AG08395 (cell line): ENCODE measurements around the gene SLC4A5.

ENCODE experiments used
- DNase-seq: peaks from one replicate; pipeline ENCODE4 v3.0.0; 2012; ENCODE audit warnings: mixed read lengths, low spot score

SLC4A5 gene

DNA sequence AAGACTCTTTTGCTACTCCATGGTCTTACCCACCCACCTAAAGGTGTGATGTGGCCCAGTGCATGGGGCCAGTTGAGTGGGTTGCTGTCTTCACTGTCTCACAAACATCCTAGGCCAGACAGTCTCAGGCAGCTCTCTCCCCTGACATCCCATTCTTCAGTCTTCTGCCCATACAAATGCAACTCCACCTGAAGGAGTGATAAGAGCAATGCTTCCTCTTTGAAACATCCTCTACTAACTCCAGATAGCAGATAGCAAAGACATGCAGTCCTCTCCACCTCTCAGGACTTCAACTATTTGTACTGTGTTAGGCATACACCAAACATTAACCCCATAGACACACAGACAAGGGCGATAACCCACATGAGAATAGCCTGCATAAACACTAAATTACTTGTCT lies 73.5 kb downstream of the SLC4A5 start:
- DNase-seq: no peak

DNA sequence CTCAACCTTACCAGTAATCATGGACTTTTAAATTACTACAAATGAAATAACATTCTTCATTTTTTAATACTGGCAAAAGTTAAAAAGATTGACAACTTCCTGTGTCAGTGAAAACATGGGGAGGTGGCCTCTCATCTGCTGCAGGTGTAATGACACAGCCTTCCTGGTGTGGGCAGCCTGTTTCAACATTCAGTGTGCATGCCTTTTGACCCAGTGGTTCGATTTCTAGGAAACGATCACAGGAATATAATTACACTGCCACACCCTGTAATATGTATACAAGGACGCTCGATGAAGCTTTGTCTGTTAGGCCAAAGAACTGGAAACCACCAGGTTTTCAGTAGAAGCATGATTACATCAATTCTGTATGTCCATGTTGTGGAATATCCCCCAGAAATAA lies 76.1 kb downstream of the SLC4A5 start:
- DNase-seq: no peak

DNA sequence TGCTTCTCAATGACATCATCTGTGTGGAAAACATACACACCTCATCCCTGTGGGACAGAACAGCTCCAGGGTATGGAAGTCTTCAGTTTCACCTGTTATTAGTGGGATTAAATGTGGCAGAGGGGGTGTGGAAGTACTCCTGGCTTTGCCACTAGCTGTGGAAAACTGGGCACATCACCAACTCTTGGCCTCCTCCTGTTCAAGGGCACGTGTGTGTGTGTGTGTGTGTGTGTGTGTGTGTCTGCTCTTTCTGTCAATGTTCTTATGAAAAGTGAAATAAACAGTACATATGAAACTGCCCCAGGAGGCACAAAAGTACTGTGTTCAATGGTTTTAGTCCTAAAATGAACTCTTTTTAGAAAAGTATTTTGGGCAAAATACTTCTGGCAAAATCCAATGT lies 78.9 kb downstream of the SLC4A5 start:
- no peak for DNase-seq

DNA sequence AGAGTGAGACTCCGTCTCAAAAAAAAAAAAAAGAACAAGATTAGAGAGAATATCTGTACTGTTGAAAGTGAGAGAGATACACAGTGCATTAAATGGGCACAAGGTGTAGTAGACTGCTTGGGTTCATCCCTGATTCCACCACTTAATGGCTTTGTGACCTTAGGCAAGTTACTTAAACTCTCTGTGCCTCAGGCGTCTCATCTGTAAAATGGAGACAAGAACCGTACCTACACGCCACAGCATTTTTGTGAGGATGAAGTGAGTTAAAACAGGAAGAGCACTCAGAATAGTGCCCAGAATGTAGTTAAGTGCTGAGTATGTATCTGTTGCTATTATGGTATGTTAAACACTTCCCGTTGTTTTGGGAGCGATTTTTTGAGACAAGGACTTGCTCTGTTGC lies 80.5 kb downstream of the SLC4A5 start:
- DNase-seq: no peak

DNA sequence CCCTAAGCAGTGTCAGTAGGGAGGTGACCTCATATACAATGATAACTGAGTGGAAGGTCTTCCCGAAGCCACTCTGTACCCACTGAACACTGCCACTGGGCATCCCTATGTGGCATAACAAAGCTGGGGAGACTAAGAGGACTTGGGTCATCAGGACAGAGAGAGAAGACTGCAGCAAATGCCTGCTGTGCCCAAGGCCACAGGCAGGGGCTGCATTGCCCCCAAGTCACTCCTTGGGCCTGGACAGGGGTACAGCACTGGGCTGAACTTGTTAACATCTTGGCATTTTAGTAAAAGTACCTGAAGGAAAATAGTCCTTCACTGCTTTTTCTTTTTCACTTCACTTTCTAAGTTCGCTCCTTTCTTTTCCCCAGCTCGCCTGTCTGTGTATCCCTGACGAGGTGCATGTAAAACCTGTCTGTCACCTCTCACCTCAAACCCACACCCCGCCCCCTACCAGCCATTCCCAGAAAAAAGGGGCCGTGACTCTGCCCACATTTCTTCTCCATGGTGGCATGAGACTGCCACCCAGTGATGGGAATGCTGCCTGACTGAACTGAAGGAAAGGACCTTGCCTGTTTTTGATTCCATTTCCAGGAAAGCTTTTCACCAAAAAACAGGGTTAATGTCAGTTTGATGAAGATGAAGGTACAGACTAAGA lies 81.9 kb downstream of the SLC4A5 start:
- DNase-seq: peak; percentile 46

DNA sequence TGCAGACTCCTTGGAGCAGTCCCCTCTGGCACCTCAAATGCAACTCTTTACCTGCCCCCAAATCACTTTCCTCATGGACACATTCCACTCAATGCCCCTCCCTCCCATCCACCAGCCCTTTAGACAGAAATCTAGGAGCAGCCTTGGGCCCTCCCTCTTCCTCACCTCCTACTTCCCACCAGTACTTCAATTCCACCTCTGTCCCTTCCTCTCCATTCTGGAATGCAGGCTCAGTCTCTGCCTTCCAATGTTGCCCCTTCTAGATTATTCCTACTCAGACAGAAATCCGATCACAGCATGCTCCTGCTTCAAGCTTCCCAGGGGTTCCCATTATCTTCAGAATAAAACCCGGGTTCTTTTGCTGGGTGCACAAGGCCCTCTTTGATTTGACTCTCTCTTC lies 82.7 kb downstream of the SLC4A5 start:
- no peak for DNase-seq

DNA sequence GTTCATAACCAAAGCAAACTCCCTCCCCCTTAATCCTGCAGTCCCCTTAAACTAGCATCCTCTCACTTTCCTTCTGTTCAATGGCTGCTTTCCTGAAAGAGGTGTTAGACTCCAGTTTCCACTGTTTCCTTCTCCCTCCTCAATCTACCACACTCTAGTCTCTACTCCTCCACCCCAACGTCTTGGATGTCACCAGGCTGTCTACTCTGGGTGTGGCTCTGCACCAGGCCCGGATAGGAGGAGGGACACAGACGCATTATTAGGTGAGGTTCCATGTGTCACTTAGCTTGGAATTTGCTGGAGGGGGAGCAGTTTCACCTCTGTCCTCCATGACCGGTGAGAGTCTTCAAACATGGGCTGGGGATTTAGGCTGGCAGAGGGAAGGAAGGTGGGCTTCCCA lies 83.5 kb downstream of the SLC4A5 start:
- DNase-seq: no peak

DNA sequence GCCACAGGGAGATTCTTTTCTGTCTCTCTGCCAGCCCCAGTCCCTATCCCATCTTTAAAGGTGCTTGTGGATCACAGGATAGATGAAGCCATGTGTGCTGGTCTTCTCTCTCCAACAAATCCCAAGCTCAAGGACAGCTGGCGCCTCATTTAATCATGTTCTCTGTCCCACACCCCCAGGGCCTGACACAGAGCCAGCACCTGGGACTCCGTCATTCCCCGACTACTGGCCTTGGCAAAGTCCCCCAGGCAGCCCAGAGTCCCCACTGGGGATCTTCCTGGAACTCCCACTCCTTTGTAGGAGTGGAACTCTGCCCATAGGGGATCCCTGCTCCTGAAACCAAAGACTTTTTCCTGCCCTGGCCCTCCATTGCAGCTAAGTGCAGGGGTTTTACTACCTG lies 84.0 kb downstream of the SLC4A5 start:
- no peak for DNase-seq

DNA sequence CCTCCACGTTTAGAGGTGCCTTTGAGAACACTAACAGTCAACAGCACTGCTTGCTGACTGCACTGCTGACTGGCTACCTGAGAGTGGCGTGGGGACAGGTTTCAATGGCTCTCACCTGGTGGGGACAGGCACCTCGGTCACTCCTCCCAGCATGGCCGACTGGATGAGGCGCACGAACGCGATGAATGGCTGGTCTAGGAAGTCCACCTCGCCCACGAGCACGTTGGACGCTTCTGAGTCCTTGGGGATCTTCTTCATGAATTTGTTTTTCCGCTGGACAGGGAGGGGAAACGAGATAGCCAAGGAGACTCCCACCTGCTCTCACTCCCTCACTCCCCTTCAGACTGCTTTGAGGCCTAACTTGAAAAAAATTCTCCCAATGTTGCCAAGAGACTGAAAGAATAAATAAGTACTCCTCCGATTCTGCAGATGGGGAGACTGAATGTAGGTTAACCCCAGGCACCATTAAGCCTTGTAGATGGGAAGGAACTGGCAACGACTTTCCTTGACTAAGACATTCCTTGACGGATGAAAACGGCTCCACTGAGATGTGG lies 87.5 kb downstream of the SLC4A5 start:
- DNase-seq: no peak

DNA sequence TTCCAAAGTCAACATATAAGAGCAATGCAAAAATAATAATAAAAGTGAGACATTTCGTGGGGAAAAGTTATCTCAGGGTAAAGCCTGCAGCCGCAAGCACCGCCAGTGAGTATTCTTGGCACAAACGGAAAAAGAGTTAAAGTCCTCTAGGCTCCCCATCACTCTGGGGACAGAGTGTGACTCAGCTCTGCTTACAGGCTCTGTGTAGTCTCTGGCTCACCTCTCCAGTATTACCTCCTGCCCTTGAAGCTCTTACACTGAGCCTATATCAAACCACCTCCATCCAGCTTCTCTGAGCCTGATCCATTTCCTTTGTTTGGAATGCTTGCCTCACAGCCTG lies 89.3 kb downstream of the SLC4A5 start:
- DNase-seq: no peak

DNA sequence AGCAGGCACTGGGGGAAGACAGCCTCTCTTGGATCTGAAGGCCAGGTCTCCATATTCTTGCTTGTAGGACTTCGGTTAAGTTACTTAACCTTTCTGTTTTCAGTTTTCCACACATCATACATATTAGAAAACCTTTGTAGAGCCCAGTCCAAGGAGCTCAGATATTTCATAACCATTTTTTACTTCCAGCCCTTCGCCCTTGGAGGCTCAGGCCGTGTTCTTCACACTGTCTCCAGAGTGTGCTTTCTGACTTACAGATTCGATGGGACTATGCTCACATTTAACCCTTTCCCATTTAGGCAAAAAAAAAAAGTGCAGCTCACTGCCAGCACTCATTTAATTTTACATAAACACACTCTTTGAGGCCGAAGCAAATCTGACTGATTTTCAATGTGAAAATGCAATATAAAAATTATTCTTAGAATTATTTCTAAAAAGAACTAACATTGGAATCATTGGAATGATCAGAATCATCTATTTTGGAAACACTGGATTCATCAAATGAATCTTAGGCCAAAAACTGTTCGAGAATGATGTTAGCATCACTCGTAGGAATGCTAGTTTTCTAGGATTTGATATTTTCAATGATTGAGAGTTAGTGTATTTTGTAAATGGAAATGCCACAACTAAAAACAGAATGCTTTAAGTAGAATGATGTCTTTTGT lies 89.8 kb downstream of the SLC4A5 start:
- DNase-seq: no peak

DNA sequence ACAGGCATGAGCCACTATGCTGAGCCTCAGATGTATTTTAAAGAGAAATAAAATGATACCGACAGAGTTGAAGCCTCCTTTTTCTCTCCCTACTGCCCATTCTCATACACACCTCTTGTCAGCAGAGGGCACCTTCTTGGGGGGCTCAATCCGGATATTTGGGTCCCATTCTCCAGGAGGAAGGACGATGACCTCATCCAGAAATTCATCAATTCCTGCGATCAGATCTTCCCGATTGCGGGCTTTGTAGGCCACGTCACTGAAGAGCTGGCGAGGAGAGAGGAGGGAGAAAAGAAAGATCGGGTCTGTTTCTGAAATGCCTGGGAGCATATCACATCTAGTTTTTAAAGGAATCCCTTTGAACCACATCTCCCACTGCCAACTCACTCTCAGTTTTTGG lies 90.4 kb downstream of the SLC4A5 start:
- no peak for DNase-seq

DNA sequence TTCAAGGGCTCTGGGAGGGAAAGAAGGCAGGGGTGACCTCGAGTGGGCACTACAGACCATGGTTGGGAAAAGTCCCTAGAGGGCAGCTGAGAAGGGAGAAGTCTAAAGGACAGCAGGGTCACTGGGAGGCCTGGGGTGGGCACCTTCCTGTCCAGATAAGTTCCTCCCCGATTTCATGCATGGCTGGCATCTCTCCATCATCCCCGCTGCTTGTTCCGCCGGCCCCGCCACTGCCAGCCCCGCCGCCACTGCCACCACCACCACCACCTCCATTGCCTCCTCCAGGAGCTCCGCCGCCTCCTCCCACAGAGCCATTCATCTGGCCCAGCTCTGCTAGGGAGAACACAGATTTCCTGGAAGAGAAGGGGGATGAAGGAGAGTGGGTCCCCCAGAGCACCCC lies 91.2 kb downstream of the SLC4A5 start:
- no peak for DNase-seq

DNA sequence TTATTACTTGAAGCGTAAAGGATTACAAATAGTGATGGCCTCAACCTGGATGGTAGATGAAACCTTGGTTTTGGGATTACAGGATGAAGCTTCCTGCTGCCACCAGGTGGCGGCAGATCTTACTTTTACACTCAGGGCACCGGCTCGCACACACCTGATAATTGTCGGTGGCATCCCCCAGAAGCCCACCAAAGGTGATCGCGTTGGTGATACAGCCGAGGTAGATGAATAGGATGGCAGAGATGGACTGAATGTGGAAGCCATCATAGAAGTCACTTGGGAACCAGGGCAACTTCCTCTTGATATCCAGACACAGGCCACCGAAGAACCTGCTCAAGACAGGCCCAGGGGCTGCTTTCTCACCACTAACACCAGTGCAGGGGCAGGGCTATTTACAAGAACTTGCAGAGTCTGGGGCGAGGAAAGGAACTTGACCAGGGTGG lies 93.0 kb downstream of the SLC4A5 start:
- DNase-seq: peak; percentile 70

DNA sequence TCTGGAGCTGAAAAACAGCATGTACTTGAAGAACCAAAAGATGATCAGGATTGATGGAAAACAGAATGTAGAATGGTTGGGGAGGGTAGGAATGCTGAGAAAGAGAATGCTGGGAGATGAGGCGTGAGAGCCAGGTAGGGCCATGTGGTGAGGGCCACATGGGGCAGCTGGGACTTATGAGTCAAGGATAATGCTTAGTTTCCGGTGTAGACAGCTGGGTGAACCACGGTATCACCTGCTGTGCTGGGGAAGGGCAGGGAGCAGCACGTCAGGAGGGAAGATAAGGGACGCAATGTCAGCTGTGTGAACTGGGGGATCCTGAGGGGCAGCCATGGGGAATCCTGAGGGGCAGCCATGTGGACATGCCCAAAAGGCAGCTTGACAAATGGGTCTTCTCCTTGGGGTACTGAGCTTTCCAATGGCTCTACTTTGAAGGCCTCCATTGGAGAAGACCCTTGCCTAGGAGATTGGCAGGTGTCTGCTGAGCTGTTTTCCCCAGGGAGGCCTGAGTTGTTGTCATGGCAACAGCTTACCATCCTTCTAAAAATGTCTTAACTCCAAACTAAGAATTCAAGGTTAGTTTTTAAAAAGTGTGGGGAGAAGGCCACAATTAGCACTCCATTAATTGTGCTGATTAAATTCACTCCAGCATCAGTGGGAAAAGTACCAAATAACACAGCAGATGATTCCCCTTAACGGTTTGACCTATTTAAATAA lies 93.7 kb downstream of the SLC4A5 start:
- no peak for DNase-seq

DNA sequence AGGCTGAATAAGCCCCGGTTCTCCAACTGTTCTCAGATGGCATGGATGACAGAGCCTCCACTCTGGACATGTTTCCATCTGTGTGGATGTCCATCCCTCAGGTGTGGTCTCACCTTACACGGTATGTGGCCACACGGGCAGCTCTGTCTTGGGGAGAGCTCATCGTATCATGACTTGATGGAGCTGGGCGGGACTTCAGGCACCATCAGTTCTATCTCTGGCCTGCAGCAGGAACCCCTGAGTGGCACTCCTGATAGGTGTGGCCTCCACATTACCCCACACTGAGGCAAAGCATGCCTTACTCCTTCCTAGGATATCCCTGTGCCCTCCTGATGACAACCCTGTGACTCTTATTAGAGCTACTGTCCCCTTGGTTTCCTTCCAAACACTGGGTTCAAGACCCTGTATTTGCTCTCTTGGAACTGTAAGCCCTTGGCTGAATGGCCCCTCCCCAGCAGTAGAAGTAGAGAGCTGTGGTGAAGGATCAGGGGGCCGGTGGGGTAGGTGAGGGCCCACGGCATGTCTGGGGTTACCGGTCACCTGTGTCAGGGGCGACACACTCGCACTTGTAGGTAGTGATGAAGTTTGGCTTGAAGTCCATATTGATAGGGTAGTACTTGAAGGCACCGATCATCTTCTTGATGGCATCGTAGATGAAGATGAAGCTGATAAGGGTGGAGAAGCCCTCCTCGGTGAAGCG lies 96.6 kb downstream of the SLC4A5 start:
- no peak for DNase-seq

DNA sequence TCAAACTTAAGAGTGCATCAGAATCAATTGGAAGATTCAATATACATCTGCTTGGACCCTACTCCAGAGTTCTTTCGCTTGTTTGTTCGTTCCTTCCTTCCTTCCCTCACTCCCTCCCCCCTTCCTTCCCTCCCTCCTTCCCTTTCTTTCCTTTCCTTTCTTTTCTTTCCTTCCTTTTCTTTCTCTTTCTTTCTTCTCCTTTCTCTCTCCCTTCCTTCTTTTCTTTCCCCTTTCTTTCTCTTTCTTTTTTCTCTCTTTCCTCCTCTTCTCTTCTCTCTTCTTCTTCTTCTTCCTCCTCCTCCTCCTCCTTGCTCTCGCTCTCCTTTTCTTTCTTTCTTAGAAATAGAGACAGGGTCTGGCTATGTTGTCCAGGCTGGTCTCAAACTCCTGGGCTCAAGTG lies 98.9 kb downstream of the SLC4A5 start:
- no peak for DNase-seq

DNA sequence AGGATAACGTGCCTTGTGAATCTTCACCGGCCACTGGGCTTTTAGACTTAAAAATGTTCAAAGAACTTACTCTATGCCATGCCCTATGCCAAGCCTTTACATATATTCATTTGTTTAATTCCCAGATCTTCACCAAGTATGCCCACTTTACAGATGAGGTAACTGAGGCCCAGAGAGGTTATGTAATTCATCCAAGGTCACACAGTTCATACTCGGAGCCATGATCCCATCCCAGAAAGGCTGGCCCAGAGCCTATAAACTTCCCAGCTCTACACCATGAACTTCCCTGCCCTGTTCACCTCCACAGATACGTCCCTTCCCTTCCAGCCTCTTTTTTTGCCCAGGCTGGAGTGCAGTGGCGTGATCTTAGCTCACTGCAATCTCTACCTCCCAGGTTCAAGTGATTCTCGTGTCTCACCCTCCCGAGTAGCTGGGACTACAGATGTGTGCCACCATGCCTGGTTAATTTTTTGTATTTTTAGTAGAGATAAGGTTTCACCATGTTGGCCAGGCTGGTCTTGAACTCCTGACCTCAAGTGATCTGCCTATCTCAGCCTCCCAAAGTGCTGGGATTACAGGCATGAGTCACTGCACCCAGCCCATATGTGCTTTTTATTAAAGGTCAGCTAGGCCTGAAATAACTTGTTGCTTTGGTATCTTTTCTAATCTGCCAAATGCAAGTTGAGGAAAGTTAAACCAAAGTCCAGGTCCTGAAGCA lies 100.7 kb downstream of the SLC4A5 start:
- no peak for DNase-seq

DNA sequence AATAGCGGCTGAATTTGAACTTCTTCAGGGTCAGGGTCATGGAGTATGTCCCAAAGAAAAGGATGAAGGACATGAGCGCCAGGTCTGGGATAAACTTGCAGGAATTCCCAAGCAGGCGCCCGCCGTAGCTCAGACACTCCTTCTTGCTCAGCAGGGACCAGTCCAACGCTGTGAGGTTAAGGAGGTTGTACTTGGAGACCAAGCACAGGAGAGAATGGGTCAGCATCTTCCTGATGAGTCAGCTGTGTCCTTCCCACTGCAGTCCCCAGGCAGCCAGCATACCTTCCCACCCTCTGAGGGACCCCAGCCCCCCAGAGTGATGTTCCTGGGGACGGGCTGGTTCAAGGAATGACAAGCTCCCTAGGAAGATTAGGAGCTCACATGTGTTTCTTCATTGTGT lies 103.9 kb downstream of the SLC4A5 start:
- DNase-seq: no peak

DNA sequence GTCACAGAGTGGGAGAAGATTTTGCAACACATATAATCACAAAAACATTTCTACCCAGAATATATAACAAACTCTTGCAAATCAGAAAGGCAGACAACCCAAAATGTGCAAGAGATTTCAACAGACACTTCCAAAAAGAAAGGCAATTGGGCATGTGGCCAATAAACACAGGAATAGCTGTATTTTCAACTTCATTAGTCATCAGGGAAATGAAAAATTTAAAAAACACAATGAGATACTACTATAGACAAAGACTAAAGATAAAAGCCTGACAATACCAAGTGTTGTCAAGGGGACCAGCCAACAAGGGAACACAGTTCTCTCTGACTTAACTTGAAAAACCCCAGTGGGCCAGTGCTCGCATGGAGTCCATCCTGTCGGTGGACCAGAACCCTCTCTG lies 104.3 kb downstream of the SLC4A5 start:
- peak; percentile 21 for DNase-seq

DNA sequence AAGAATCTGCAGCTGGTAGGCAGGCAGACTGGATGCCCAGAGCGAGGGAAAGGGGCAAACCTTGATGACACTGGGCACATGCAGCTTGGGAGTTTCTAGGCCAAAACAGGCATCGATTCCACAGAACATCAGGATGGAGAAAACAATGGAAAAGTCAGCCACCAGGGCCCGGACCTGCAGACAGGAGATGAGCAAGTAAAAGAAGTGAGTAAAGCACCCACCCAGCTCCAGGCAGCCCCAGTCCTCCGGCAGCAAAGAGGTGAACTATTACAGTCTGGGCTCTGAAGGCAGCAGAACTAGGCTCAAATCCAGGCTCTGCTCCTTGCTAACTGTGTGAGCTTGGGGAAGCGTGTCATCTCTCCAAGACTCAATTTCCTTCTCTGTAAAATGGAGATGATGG lies 108.2 kb downstream of the SLC4A5 start:
- no peak for DNase-seq

DNA sequence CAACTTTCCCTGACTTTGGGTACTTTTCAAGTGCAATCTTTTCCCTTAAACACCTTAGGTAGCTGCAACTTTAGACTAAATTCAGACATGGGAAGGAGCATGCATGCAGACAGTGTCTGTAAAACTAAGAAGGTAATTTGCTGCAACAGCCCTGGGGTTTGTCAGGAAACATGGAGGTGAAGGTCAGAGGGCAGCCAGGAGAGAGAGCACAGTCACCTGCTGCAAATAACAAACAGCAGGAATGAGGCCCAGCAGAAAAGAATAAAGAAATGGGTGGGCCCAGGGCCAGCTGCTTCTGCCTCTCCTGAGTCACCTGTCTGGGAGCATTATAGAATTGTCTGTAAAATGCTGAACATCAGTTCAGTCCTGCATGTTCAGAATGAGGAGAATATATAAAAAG lies 109.6 kb downstream of the SLC4A5 start:
- no peak for DNase-seq
